Right lobe of liver (tissue), 4 donors: ENCODE measurements around the gene EMC10.

Experiments used
- POLR2A ChIP-seq: fragments of 450-650 bp; IDR thresholded peaks from one replicate; pipeline ENCODE4 v1.6.1; 2017; ENCODE audit warnings: antibody characterized with exemption, mild to moderate bottlenecking
- TF ChIP-seq, protein P1 (sequence below), 4 donors: fragments of 200-600 bp in 3 of 4; fragments of 450-650 bp in 1 of 4; IDR thresholded peaks; one replicate each; pipeline versions ENCODE4 v1.5.1 to v1.8.0; 2016 to 2022; ENCODE audit warnings: antibody characterized with exemption in 4 of 4, mild to moderate bottlenecking in 2 of 4
- donor health status: DM: no; HTN: no; CAD: no.
- donor health status: DM: no; HTN: no; CAD: no.
- donor health status: DM: no; HTN: yes; CAD: no.

- TF ChIP-seq POLR2A: no peak
- TF ChIP-seq, protein P1, sequence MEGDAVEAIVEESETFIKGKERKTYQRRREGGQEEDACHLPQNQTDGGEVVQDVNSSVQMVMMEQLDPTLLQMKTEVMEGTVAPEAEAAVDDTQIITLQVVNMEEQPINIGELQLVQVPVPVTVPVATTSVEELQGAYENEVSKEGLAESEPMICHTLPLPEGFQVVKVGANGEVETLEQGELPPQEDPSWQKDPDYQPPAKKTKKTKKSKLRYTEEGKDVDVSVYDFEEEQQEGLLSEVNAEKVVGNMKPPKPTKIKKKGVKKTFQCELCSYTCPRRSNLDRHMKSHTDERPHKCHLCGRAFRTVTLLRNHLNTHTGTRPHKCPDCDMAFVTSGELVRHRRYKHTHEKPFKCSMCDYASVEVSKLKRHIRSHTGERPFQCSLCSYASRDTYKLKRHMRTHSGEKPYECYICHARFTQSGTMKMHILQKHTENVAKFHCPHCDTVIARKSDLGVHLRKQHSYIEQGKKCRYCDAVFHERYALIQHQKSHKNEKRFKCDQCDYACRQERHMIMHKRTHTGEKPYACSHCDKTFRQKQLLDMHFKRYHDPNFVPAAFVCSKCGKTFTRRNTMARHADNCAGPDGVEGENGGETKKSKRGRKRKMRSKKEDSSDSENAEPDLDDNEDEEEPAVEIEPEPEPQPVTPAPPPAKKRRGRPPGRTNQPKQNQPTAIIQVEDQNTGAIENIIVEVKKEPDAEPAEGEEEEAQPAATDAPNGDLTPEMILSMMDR (IDR thresholded peaks at IDR 0.05): no peak
Observed at GRCh38 chr19:50498219-50499056, 22.1 kb downstream of the EMC10 start.
